OCI-LY1 (cell line): Measurements from ENCODE around the gene SUPT16H.

Experiments used
- H2AFZ ChIP-seq: fragments of 200-600 bp; sonication (generic), shearing (Covaris generic); 2 replicates; pipeline ENCODE4 v1.6.0; 2014; ENCODE audit warnings: antibody characterized with exemption, mild to moderate bottlenecking, low read length
- H3F3A ChIP-seq: fragments of 200-600 bp; sonication (generic), shearing (Covaris generic); 2 replicates; pipeline ENCODE4 v1.6.0; 2014; ENCODE audit warnings: mild to moderate bottlenecking, antibody characterized with exemption, low read length, moderate library complexity; ENCODE audit not compliant: insufficient read depth
- H3K27ac ChIP-seq: fragments of 200-600 bp; sonication (generic); 2 replicates; pipeline ENCODE4 v1.5.1; 2014; ENCODE audit warnings: low read length, mixed run types, mild to moderate bottlenecking, low read depth; ENCODE audit not compliant: poor library complexity, severe bottlenecking
- H3K27me3 ChIP-seq: fragments of 200-600 bp; sonication (generic); 2 replicates; pipeline ENCODE4 v1.6.0; 2014; ENCODE audit warnings: antibody characterized with exemption, mild to moderate bottlenecking, low read length, moderate library complexity; ENCODE audit not compliant: insufficient read depth
- H3K36me3 ChIP-seq: fragments of 200-600 bp; sonication (generic); 2 replicates; pipeline ENCODE4 v1.6.1; 2014; ENCODE audit warnings: mild to moderate bottlenecking, antibody characterized with exemption, low read length, moderate library complexity, mixed read lengths; ENCODE audit not compliant: insufficient read depth
- H3K4me1 ChIP-seq: fragments of 200-600 bp; sonication (generic); 2 replicates; pipeline ENCODE4 v1.5.1; 2014; ENCODE audit warnings: mild to moderate bottlenecking, low read length, moderate library complexity; ENCODE audit not compliant: insufficient read depth, severe bottlenecking
- H3K4me2 ChIP-seq: fragments of 200-600 bp; sonication (generic), shearing (Covaris generic); 2 replicates; pipeline ENCODE4 v1.6.1; 2014; ENCODE audit warnings: low read length
- H3K4me3 ChIP-seq: fragments of 200-600 bp; sonication (generic); 2 replicates; pipeline ENCODE4 v1.5.1; 2014; ENCODE audit warnings: low read length, low read depth, mild to moderate bottlenecking, mixed read lengths; ENCODE audit not compliant: poor library complexity, severe bottlenecking
- H3K79me2 ChIP-seq: fragments of 200-600 bp; shearing (Covaris generic); 2 replicates; pipeline ENCODE4 v1.6.1; 2016; ENCODE audit warnings: mixed run types, low read length, mixed read lengths; ENCODE audit not compliant: insufficient read depth
- H3K9ac ChIP-seq: fragments of 200-600 bp; sonication (generic), shearing (Covaris generic); 2 replicates; pipeline ENCODE4 v1.6.1; 2014; ENCODE audit warnings: mild to moderate bottlenecking, low read length, mixed read lengths
- H3K9me2 ChIP-seq: fragments of 200-600 bp; sonication (generic), shearing (Covaris generic); 2 replicates; pipeline ENCODE4 v1.6.1; 2014; ENCODE audit warnings: low read depth, mild to moderate bottlenecking, low read length, mixed read lengths
- H3K9me3 ChIP-seq: fragments of 200-600 bp; shearing (Covaris generic); 2 replicates; pipeline ENCODE4 v1.6.1; 2014; ENCODE audit warnings: low read length, mixed read lengths
- H4K20me1 ChIP-seq: fragments of 200-600 bp; sonication (generic), shearing (Covaris generic); 2 replicates; pipeline ENCODE4 v1.6.0; 2016; ENCODE audit warnings: mild to moderate bottlenecking, low read length; ENCODE audit not compliant: insufficient read depth
- EZH2 ChIP-seq: fragments of 200-600 bp; sonication (generic), shearing (Covaris generic); IDR thresholded peaks from 2 replicates; pipeline ENCODE4 v1.8.0; 2017; ENCODE audit warnings: borderline replicate concordance, mixed run types, mild to moderate bottlenecking, antibody characterized with exemption, low read length, moderate library complexity, mixed read lengths
- TF ChIP-seq, protein P1 (sequence below): fragments of 200-600 bp; sonication (generic), shearing (Covaris generic); IDR thresholded peaks from 2 replicates; pipeline ENCODE4 v1.5.1; 2017; ENCODE audit warnings: mild to moderate bottlenecking, antibody characterized with exemption, low read length, moderate library complexity, mixed read lengths

The SUPT16H gene

DNA sequence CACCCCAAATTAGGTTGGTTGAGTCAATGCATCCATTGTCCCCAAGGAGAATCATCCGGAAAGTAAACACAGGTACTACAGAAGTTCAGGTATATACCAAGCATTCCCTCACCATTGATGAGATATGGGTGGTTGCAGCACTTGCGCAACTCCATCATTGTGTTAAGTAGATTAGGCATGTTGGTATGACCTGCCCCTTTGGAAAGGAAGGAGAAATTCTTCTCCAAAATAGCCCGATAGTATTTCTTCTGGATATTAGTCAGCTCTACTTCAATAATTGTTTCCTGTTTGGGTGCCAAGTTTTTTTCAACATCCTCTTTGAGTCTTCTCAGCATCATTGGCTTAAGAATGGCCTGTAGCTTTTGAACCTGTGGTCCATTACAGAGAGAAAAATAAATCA is 21.3 kb upstream of the SUPT16H start:
- Histone ChIP-seq H3K4me3 (no peak overlapping the region), H2AFZ (no peak overlapping the region), H3K36me3 (peaks cover 97% of the 10 kb centered on the region), H4K20me1 (no peaks in the 10 kb centered on the region), H3K4me1 (no peaks in the 10 kb centered on the region), H3F3A (no peaks in the 10 kb centered on the region), H3K79me2 (no peaks in the 10 kb centered on the region), H3K9me3 (no peaks in the 10 kb centered on the region), H3K9me2 (no peaks in the 10 kb centered on the region), H3K27ac (no peak overlapping the region), H3K9ac (no peak overlapping the region), H3K27me3 (no peaks in the 10 kb centered on the region), H3K4me2 (no peak overlapping the region)
- TF ChIP-seq EZH2, result no peak
- TF ChIP-seq, protein P1, sequence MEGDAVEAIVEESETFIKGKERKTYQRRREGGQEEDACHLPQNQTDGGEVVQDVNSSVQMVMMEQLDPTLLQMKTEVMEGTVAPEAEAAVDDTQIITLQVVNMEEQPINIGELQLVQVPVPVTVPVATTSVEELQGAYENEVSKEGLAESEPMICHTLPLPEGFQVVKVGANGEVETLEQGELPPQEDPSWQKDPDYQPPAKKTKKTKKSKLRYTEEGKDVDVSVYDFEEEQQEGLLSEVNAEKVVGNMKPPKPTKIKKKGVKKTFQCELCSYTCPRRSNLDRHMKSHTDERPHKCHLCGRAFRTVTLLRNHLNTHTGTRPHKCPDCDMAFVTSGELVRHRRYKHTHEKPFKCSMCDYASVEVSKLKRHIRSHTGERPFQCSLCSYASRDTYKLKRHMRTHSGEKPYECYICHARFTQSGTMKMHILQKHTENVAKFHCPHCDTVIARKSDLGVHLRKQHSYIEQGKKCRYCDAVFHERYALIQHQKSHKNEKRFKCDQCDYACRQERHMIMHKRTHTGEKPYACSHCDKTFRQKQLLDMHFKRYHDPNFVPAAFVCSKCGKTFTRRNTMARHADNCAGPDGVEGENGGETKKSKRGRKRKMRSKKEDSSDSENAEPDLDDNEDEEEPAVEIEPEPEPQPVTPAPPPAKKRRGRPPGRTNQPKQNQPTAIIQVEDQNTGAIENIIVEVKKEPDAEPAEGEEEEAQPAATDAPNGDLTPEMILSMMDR, result no peak

GRCh38 chr14:21399311-21399870 is 15.6 kb upstream of the SUPT16H start:
- TF ChIP-seq, protein P1, result no peak
- TF ChIP-seq EZH2, result no peak
- no peak overlapping the region for H3K27ac ChIP-seq
- peaks cover 91% of the 10 kb centered on the region for H3K36me3 ChIP-seq
- no peaks in the 10 kb centered on the region for H3K4me1 ChIP-seq
- no peaks in the 10 kb centered on the region for H3K79me2 ChIP-seq
- no peaks in the 10 kb centered on the region for H3K9me3 ChIP-seq
- H3K9me2 ChIP-seq, result no peaks in the 10 kb centered on the region
- no peak overlapping the region for H3K4me2 ChIP-seq
- H3K9ac ChIP-seq, result no peak overlapping the region
- no peaks in the 10 kb centered on the region for H3K27me3 ChIP-seq
- no peak overlapping the region for H3K4me3 ChIP-seq
- no peaks in the 10 kb centered on the region for H4K20me1 ChIP-seq
- no peaks in the 10 kb centered on the region; the same call in 1 of the 2 replicates for H3F3A ChIP-seq
- no peak overlapping the region for H2AFZ ChIP-seq

- Histone ChIP-seq H3F3A (no peaks in the 10 kb centered on the region; the same call in 1 of the 2 replicates), H3K36me3 (peaks cover 92% of the 10 kb centered on the region), H3K4me2 (no peak overlapping the region)
Measured at GRCh38 chr14:21398901-21399300, 15.1 kb upstream of the SUPT16H start.

More at GRCh38 chr14:21398901-21399300, 15.1 kb upstream of the SUPT16H start:
- H4K20me1 ChIP-seq, result no peaks in the 10 kb centered on the region
- TF ChIP-seq, protein P1, result no peak
- TF ChIP-seq EZH2, result no peak
- H3K27ac ChIP-seq, result no peak overlapping the region
- no peaks in the 10 kb centered on the region for H3K9me2 ChIP-seq
- H3K9ac ChIP-seq, result no peak overlapping the region
- H3K27me3 ChIP-seq, result no peaks in the 10 kb centered on the region
- no peak overlapping the region for H3K4me3 ChIP-seq
- H2AFZ ChIP-seq, result no peak overlapping the region
- H3K79me2 ChIP-seq, result no peaks in the 10 kb centered on the region
- no peaks in the 10 kb centered on the region for H3K4me1 ChIP-seq
- no peaks in the 10 kb centered on the region for H3K9me3 ChIP-seq
